ENCODE data around the gene NFATC1. TPM values are rescaled to one million over a fixed set of nuclear protein-coding genes. Genes with fewer than 3 reads are reported as not detected.
"Not testable (repeated sequence)": the region's sequence is repeated elsewhere in the genome, so short reads cannot be mapped to it uniquely, and the experiment has no call there.

The NFATC1 gene
- total RNA-seq, 4 donors from 2014 or later: 13.1 to 21.3 (median 16.2) TPM

GRCh38 chr18:79502782-79503181 is 107.1 kb downstream of the NFATC1 start:
- 60 to 78% methylated on average over 1 to 4 of the region's 4 CpGs for WGBS, 2 donors (ENCODE audit: low coverage in 1 of 2)
- Histone ChIP-seq H3K27ac (no peak overlapping the region), H3K36me3 (no peaks in the 10 kb centered on the region), H3K4me1 (peaks cover 2 to 25% (median 17%) of the 10 kb centered on the region in 3 donors), H3K27me3 (no peaks in the 10 kb centered on the region), H3K4me3 (no peak overlapping the region), H3K9me3 (peaks cover 0 to 13% (median 0%) of the 10 kb centered on the region in 3 donors)
- no peak for TF ChIP-seq POLR2AphosphoS5 (IDR thresholded peaks at IDR 0.05)
- TF ChIP-seq POLR2A (IDR thresholded peaks at IDR 0.05): no peak
- TF ChIP-seq EP300 (IDR thresholded peaks at IDR 0.05): no peak
- no peak for TF ChIP-seq CTCF (IDR thresholded peaks at IDR 0.05)
- no peak for ATAC-seq

- 98% methylated on average over 5 of the region's 11 CpGs; no CpG with 5 or more reads in 1 of the 2 donors for WGBS, 2 donors (ENCODE audit: low coverage in 1 of 2)
Observed at GRCh38 chr18:79503406-79503805, 107.7 kb downstream of the NFATC1 start.

GRCh38 chr18:79504034-79504433 is 108.3 kb downstream of the NFATC1 start:
- no peak for ATAC-seq
- TF ChIP-seq POLR2A (IDR thresholded peaks at IDR 0.05) (no peak), POLR2AphosphoS5 (IDR thresholded peaks at IDR 0.05) (no peak), CTCF (IDR thresholded peaks at IDR 0.05) (no peak), EP300 (IDR thresholded peaks at IDR 0.05) (no peak)
- Histone ChIP-seq H3K36me3 (peaks cover 0 to 3% of the 10 kb centered on the region in 2 donors), H3K9me3 (peaks cover 0 to 6% (median 0%) of the 10 kb centered on the region in 3 donors), H3K4me3 (no peak overlapping the region), H3K4me1 (peaks cover 2 to 36% (median 24%) of the 10 kb centered on the region in 3 donors), H3K27me3 (no peaks in the 10 kb centered on the region), H3K27ac (no peak overlapping the region)
- WGBS, 2 donors (ENCODE audit: low coverage in 1 of 2): 77 to 100% methylated on average over 3 to 10 of the region's 12 CpGs

More at GRCh38 chr18:79503406-79503805, 107.7 kb downstream of the NFATC1 start:
- peaks cover 0 to 13% (median 0%) of the 10 kb centered on the region in 3 donors for H3K9me3 ChIP-seq
- H3K36me3 ChIP-seq: no peaks in the 10 kb centered on the region
- no peak for TF ChIP-seq CTCF (IDR thresholded peaks at IDR 0.05)
- TF ChIP-seq POLR2A (IDR thresholded peaks at IDR 0.05): no peak
- no peak for TF ChIP-seq POLR2AphosphoS5 (IDR thresholded peaks at IDR 0.05)
- TF ChIP-seq EP300 (IDR thresholded peaks at IDR 0.05): no peak
- no peak for ATAC-seq
- no peaks in the 10 kb centered on the region for H3K27me3 ChIP-seq
- no peak overlapping the region for H3K4me3 ChIP-seq
- peaks cover 2 to 30% (median 20%) of the 10 kb centered on the region in 3 donors for H3K4me1 ChIP-seq
- H3K27ac ChIP-seq: no peak overlapping the region

GRCh38 chr18:79504495-79504894 is 108.8 kb downstream of the NFATC1 start:
- not testable (repeated sequence) for H3K36me3 ChIP-seq, ATAC-seq, H3K27ac ChIP-seq, H3K27me3 ChIP-seq, H3K9me3 ChIP-seq, H3K4me3 ChIP-seq
- peaks cover 2 to 39% (median 24%) of the 10 kb centered on the region in 3 donors for H3K4me1 ChIP-seq
- 69 to 71% methylated on average over 3 to 6 of the region's 6 CpGs for WGBS, 2 donors (ENCODE audit: low coverage in 1 of 2)

GRCh38 chr18:79505465-79505864 is 109.7 kb downstream of the NFATC1 start:
- Histone ChIP-seq H3K27ac (peak overlapping the region in 3 of 4 donors; percentile 88 to 92 (median 90)), H3K4me1 (peaks cover 2 to 39% (median 24%) of the 10 kb centered on the region in 3 donors), H3K36me3 (peaks cover 0 to 11% of the 10 kb centered on the region in 2 donors)
- ATAC-seq, H3K4me3 ChIP-seq, H3K27me3 ChIP-seq, H3K9me3 ChIP-seq: not testable (repeated sequence)
- 88 to 95% methylated on average over 3 of the region's 3 CpGs for WGBS, 2 donors (ENCODE audit: low coverage in 1 of 2)
